Neural progenitor cell (in vitro differentiated cells): Measurements from ENCODE around the gene PHETA1. TPM values are rescaled to one million over a fixed set of nuclear protein-coding genes. Genes with fewer than 3 reads are reported as not detected.
"Not testable (repeated sequence)": the region's sequence is repeated elsewhere in the genome, so short reads cannot be mapped to it uniquely, and the experiment has no call there.

Experiments used
- DNase-seq: peaks from one replicate; pipeline ENCODE4 v3.0.0-alpha.2; 2016; ENCODE audit warnings: low spot score
- H2AFZ ChIP-seq: fragments of 200-600 bp; sonication (generic); replicated peaks from 2 replicates; pipeline ENCODE4 v1.6.1; 2016; ENCODE audit warnings: antibody characterized with exemption
- H3F3A ChIP-seq: fragments of 200-600 bp; sonication (generic); 2 replicates; pipeline ENCODE4 v1.6.1; 2016; ENCODE audit warnings: antibody characterized with exemption, low read depth
- H3K27ac ChIP-seq: fragments of 200-600 bp; sonication (generic); 2 replicates; pipeline ENCODE4 v1.5.1; 2016; ENCODE audit warnings: mild to moderate bottlenecking
- H3K27me3 ChIP-seq: fragments of 200-600 bp; sonication (generic); 2 replicates; pipeline ENCODE4 v1.6.1; 2016; ENCODE audit warnings: mild to moderate bottlenecking, moderate library complexity
- H3K36me3 ChIP-seq: fragments of 200-600 bp; sonication (generic); 2 replicates; pipeline ENCODE4 v1.5.1; 2016
- H3K4me1 ChIP-seq: fragments of 200-600 bp; sonication (generic); 2 replicates; pipeline ENCODE4 v1.6.1; 2016; ENCODE audit warnings: mixed run types
- H3K4me2 ChIP-seq: fragments of 200-600 bp; sonication (generic); 2 replicates; pipeline ENCODE4 v1.6.1; 2016
- H3K4me3 ChIP-seq: fragments of 200-600 bp; sonication (generic); 2 replicates; pipeline ENCODE4 v1.5.1; 2016
- H3K79me2 ChIP-seq: fragments of 200-600 bp; sonication (generic); 2 replicates; pipeline ENCODE4 v1.6.1; 2016; ENCODE audit warnings: low read depth
- H3K9ac ChIP-seq: fragments of 200-600 bp; sonication (generic); 2 replicates; pipeline ENCODE4 v1.6.1; 2016
- H3K9me3 ChIP-seq: fragments of 200-600 bp; sonication (generic); 2 replicates; pipeline ENCODE4 v1.5.1; 2016; ENCODE audit warnings: low read depth
- H4K20me1 ChIP-seq: fragments of 200-600 bp; sonication (generic); 2 replicates; pipeline ENCODE4 v1.6.1; 2016; ENCODE audit warnings: low read depth
- H3K27ac Mint-ChIP-seq: 3 replicates; pipeline ENCODE4 v1.8.0; 2021; ENCODE audit warnings: mixed read lengths
- H3K27me3 Mint-ChIP-seq: 2 replicates; pipeline ENCODE4 v1.8.0; 2022; ENCODE audit warnings: low read depth, mild to moderate bottlenecking, inconsistent platforms, moderate library complexity, mixed read lengths; ENCODE audit not compliant: insufficient read depth
- H3K36me3 Mint-ChIP-seq: 3 replicates; pipeline ENCODE4 v1.8.0; 2021; ENCODE audit warnings: mixed read lengths
- H3K4me1 Mint-ChIP-seq: 3 replicates; pipeline ENCODE4 v1.8.0; 2021; ENCODE audit warnings: mixed read lengths
- H3K4me3 Mint-ChIP-seq: 3 replicates; pipeline ENCODE4 v1.8.0; 2021; ENCODE audit warnings: mild to moderate bottlenecking, moderate library complexity, mixed read lengths
- H3K9me3 Mint-ChIP-seq: 3 replicates; pipeline ENCODE4 v1.8.0; 2020; ENCODE audit warnings: mixed read lengths
- EZH2 ChIP-seq: fragments of 200-600 bp; sonication (generic); IDR thresholded peaks from 2 replicates; pipeline ENCODE4 v1.6.1; 2017; ENCODE audit warnings: antibody characterized with exemption, mild to moderate bottlenecking, moderate library complexity
- EZH2phosphoT487 ChIP-seq: fragments of 200-600 bp; sonication (generic); IDR thresholded peaks from 2 replicates; pipeline ENCODE4 v1.6.1; 2017; ENCODE audit warnings: antibody characterized with exemption
- total RNA-seq: library from RNA; depleted of rRNA; stranded (reverse); fragments of >200 nt; gene quantifications from 2 replicates; pipeline ENCODE4 v1.2.3, GENCODE V29; 2015; ENCODE audit warnings: low replicate concordance
- TF ChIP-seq, protein P1 (sequence below): fragments of 200-600 bp; sonication (generic); IDR thresholded peaks from 2 replicates; pipeline ENCODE4 v1.5.1; 2017; ENCODE audit warnings: antibody characterized with exemption, mild to moderate bottlenecking

PHETA1 gene
- total RNA-seq, 1 donor from 2014 or later, result 1.5 TPM

DNA sequence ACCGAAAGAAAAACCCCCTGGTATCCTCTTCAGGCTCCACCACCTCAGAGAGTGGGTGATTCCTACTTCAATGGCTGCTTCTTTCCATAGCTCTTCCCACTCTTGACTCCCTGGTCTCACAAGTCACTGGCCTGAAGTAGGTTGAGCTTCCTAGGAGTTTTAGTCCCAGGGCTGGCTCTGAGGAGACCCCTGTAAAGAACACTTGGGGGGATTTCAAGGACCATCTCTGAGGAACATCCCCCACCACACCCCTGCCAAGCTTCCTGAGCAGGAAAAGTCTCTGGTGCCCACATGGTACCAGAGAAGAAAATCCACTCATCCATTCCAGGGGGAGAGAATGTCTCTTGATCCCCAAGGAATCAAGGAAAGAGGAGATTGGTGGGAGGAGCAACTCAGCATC is 25.7 kb downstream of the PHETA1 start:
- H3K27me3 Mint-ChIP-seq, result peaks cover 2% of the 10 kb centered on the region
- H3F3A ChIP-seq, result no peaks in the 10 kb centered on the region
- H3K36me3 Mint-ChIP-seq, result peaks cover 5% of the 10 kb centered on the region
- no peaks in the 10 kb centered on the region for H3K9me3 ChIP-seq
- no peak overlapping the region for H3K4me2 ChIP-seq
- no peaks in the 10 kb centered on the region for H3K36me3 ChIP-seq
- peaks cover 4% of the 10 kb centered on the region for H3K4me1 Mint-ChIP-seq
- H3K9me3 Mint-ChIP-seq, result peaks cover 3% of the 10 kb centered on the region
- H3K27ac ChIP-seq, result no peak overlapping the region
- H3K9ac ChIP-seq, result no peak overlapping the region
- TF ChIP-seq EZH2, result no peak
- TF ChIP-seq, protein P1, sequence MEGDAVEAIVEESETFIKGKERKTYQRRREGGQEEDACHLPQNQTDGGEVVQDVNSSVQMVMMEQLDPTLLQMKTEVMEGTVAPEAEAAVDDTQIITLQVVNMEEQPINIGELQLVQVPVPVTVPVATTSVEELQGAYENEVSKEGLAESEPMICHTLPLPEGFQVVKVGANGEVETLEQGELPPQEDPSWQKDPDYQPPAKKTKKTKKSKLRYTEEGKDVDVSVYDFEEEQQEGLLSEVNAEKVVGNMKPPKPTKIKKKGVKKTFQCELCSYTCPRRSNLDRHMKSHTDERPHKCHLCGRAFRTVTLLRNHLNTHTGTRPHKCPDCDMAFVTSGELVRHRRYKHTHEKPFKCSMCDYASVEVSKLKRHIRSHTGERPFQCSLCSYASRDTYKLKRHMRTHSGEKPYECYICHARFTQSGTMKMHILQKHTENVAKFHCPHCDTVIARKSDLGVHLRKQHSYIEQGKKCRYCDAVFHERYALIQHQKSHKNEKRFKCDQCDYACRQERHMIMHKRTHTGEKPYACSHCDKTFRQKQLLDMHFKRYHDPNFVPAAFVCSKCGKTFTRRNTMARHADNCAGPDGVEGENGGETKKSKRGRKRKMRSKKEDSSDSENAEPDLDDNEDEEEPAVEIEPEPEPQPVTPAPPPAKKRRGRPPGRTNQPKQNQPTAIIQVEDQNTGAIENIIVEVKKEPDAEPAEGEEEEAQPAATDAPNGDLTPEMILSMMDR, result no peak
- no peak for TF ChIP-seq EZH2phosphoT487
- H2AFZ ChIP-seq, result no peak overlapping the region
- H4K20me1 ChIP-seq, result no peaks in the 10 kb centered on the region
- no peaks in the 10 kb centered on the region for H3K27me3 ChIP-seq
- DNase-seq, result no peak
- H3K4me1 ChIP-seq, result no peaks in the 10 kb centered on the region
- H3K4me3 ChIP-seq, result no peak overlapping the region
- H3K79me2 ChIP-seq, result no peaks in the 10 kb centered on the region
- H3K27ac Mint-ChIP-seq, result no peak overlapping the region
- no peak overlapping the region for H3K4me3 Mint-ChIP-seq

DNA sequence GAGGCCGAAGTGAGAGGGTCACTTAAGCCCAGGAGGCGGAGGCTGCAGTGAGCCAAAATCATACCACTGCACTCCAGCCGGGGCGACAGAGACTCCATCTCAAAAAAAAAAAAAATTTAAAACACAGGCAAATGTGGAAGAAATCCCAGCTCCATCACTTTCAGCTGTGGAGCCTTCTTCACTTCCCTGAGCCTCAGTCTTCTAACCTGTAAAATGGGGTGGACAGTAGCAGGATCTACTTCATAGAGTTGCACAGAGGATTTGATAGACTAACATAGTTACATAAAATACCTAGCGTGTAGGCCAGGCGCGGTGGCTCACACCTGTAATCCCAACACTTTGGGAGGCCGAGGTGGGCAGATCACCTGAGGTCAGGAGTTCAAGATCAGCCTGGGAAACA is 26.5 kb downstream of the PHETA1 start:
- H3K9me3 ChIP-seq, result no peaks in the 10 kb centered on the region
- no peak for DNase-seq
- Mint-ChIP-seq H3K27ac (no peak overlapping the region), H3K27me3 (no peaks in the 10 kb centered on the region), H3K36me3 (peaks cover 3% of the 10 kb centered on the region), H3K9me3 (peaks cover 3% of the 10 kb centered on the region), H3K4me1 (peaks cover 4% of the 10 kb centered on the region), H3K4me3 (no peak overlapping the region)
- H3K79me2 ChIP-seq, result no peaks in the 10 kb centered on the region
- no peaks in the 10 kb centered on the region for H3K27me3 ChIP-seq
- no peaks in the 10 kb centered on the region for H3F3A ChIP-seq
- no peaks in the 10 kb centered on the region for H4K20me1 ChIP-seq
- TF ChIP-seq, protein P1, result no peak
- TF ChIP-seq EZH2, result no peak
- no peak for TF ChIP-seq EZH2phosphoT487
- no peak overlapping the region for H3K4me3 ChIP-seq
- H3K27ac ChIP-seq, result no peak overlapping the region
- no peak overlapping the region for H3K9ac ChIP-seq
- H2AFZ ChIP-seq, result no peak overlapping the region
- H3K4me2 ChIP-seq, result no peak overlapping the region
- H3K4me1 ChIP-seq, result no peaks in the 10 kb centered on the region
- no peaks in the 10 kb centered on the region for H3K36me3 ChIP-seq

DNA sequence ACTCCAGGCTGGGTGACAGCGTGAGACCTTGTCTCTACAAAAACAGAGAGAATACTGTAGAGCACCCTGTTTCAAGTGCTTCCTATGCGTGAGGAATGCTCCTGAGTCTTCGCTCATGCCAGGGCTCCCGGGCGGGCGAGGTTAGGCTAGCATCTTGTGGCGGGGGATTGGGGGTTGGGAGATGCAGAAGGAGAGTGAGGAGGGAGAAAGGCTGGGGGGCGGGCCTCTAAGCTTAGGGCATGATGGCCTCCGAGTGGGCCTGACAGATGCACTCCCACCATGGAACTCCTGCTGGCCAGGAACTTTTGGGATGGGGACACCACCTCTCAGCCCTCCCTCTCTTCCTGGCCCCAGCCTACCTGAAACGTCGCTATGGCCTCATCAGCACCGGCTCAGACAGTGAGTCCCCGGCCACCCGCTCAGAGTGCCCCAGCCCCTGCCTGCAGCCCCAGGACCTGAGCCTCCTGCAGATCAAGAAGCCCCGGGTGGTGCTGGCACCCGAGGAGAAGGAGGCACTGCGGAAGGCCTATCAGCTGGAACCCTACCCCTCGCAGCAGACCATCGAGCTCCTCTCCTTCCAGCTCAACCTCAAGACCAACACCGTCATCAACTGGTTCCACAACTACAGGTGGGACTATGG is 27.3 kb downstream of the PHETA1 start:
- no peaks in the 10 kb centered on the region for H3K36me3 ChIP-seq
- no peaks in the 10 kb centered on the region for H3K9me3 ChIP-seq
- H4K20me1 ChIP-seq, result no peaks in the 10 kb centered on the region
- no peaks in the 10 kb centered on the region for H3K79me2 ChIP-seq
- H3K4me1 ChIP-seq, result no peaks in the 10 kb centered on the region
- H3K36me3 Mint-ChIP-seq, result no peaks in the 10 kb centered on the region
- no peak overlapping the region for H3K27ac ChIP-seq
- no peak overlapping the region for H3K4me3 ChIP-seq
- no peaks in the 10 kb centered on the region for H3K9me3 Mint-ChIP-seq
- peak overlapping the region; percentile 60 for H3K27ac Mint-ChIP-seq
- H3K4me1 Mint-ChIP-seq, result peaks cover 4% of the 10 kb centered on the region
- no peaks in the 10 kb centered on the region for H3K27me3 ChIP-seq
- no peak overlapping the region for H3K4me3 Mint-ChIP-seq
- no peak for DNase-seq
- H3K9ac ChIP-seq, result no peak overlapping the region
- H2AFZ ChIP-seq, result no peak overlapping the region
- no peaks in the 10 kb centered on the region for H3K27me3 Mint-ChIP-seq
- H3F3A ChIP-seq, result no peaks in the 10 kb centered on the region
- H3K4me2 ChIP-seq, result no peak overlapping the region
- TF ChIP-seq EZH2phosphoT487, result no peak
- TF ChIP-seq, protein P1, result no peak
- TF ChIP-seq EZH2, result no peak

DNA sequence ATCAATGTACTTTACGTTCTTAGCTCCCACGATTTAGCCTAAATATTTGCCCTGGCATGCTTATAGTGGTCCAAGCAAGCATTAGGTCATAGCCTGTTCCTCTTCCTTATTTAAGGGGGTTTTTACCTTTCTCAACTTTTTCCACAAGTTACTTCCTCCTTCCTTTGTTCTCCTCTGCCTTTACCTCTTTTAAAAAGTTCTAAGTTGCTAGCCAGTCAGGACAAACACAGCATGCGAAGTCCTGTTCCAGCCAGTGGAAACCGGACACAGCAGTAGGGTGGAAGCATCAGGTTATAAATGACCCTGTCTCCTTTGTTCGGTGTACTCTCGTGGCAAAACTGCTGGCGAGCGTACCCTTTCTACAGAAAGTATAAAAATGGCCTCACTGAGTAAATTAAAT is 28.2 kb downstream of the PHETA1 start:
- H3K36me3 ChIP-seq, H3K4me1 Mint-ChIP-seq, H3F3A ChIP-seq, H3K9me3 Mint-ChIP-seq, H3K9me3 ChIP-seq, H3K27me3 ChIP-seq, H3K27ac ChIP-seq, H3K27ac Mint-ChIP-seq, H4K20me1 ChIP-seq, H3K4me3 Mint-ChIP-seq, H3K27me3 Mint-ChIP-seq, DNase-seq, H2AFZ ChIP-seq, H3K4me1 ChIP-seq, H3K9ac ChIP-seq, H3K4me2 ChIP-seq, H3K79me2 ChIP-seq, H3K36me3 Mint-ChIP-seq, H3K4me3 ChIP-seq: not testable (repeated sequence)
